GM19372 (cell line): ENCODE results near the gene PRMT3.
A peak's percentile ranks its signal among the peaks of the same experiment; 100 is the strongest.
"Not testable (repeated sequence)": the region's sequence is repeated elsewhere in the genome, so short reads cannot be mapped to it uniquely, and the experiment has no call there.

ENCODE experiments used
- ATAC-seq: cut with Tn5 transposase; IDR thresholded peaks from one replicate; pipeline ENCODE4 v1.9.1; 2021; ENCODE audit warnings: mild to moderate bottlenecking, low read depth, moderate library complexity; ENCODE audit not compliant: unreplicated experiment

Gene PRMT3

DNA sequence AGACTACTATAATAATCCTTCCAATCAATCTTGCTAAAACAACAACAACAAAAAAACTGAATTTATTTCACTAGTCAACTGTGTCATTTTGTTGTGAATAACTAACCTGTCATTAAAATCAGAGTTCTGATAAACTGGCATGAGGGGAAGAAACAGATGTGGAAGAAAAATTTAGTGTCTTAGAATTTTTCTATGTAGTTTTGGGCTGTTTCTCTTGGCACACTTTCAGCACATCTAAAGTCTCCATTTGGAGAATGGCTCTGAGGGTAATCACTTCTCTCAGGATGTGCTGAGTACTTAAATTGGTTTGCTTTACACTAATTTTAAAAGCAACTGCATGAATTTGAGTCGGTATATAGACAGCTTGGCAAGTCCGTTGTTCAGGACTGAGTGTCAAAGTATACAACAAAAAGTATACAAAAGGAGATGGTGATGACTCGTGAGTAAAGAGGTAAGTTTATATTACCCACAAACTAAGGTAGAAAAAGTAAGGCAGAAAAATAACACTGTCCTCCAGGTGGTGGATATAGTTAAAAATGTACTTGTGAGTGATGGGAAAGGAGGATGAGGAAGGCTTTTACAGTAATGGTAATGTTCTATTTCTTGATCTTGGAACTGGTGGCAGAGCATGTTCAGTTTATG is 13.8 kb upstream of the PRMT3 start:
- no peak for ATAC-seq

DNA sequence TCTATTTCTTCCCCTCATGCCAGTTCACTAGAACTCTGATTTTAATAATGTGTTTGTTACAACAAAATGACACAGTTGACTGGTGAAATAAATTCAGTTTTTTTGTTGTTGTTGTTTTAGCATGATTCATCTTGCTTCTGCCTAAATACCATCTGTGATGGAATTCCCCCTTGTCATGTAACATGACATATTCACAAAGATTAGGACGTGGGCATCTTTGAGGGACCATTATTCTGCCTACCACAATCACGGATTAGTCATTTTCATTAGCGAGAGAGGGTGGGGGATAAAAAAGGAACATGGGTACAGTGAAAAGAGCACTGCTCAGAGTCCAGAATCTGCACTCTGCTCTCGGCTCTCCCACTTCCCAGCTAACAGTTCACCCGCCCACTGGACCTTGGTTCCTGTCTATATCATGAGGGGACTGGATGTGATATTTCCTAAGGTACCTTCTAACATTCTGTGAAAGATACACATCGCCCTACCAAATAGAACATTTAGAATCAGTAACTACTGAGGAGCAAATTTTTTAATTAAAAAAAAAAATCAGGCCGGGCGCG is 12.7 kb upstream of the PRMT3 start:
- ATAC-seq: no peak

DNA sequence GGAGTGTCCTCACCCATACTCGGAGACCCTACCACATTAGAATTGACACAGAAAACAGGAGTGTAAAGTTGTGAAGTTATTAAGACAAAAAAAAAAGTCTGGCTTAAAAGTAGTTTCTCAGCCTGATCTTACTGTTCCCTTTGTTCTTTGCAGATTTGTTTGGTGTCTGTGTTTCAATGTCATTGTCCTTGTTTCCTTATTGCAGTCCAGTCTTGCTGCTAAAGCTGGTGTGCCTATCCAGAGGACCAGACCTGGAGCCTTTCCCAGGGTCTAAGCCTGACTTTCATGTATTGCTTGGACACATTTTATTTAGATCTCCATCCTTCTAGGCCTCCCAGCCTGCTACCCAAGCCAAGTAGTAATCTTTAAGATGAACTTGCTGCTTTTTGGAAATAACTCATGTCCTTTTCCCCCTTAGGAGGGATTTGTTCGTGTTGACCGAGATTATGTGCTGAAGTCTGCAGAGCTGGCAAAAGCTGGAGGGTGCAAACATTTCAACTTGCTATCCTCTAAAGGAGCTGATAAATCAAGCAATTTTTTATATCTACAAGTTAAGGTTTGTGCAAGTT is 11.3 kb upstream of the PRMT3 start:
- no peak for ATAC-seq

DNA sequence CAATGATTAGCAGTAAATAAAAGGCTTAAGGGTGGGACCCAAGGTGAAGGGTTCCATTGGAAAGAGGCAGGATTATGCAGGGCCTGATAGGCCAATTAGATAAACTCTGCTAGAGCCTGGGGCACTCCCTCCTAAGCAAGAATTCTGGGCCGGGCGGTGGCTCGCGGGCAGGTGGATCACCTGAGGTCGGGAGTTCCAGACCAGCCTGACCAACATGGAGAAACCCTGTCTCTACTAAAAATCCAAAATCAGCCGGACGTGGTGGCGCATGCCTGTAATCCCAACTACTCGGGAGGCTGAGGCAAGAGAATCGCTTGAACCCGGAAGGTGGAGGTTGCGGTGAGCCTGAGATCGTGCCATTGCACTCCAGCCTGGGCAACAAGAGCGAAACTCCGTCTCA is 1.5 kb upstream of the PRMT3 start:
- not testable (repeated sequence) for ATAC-seq

DNA sequence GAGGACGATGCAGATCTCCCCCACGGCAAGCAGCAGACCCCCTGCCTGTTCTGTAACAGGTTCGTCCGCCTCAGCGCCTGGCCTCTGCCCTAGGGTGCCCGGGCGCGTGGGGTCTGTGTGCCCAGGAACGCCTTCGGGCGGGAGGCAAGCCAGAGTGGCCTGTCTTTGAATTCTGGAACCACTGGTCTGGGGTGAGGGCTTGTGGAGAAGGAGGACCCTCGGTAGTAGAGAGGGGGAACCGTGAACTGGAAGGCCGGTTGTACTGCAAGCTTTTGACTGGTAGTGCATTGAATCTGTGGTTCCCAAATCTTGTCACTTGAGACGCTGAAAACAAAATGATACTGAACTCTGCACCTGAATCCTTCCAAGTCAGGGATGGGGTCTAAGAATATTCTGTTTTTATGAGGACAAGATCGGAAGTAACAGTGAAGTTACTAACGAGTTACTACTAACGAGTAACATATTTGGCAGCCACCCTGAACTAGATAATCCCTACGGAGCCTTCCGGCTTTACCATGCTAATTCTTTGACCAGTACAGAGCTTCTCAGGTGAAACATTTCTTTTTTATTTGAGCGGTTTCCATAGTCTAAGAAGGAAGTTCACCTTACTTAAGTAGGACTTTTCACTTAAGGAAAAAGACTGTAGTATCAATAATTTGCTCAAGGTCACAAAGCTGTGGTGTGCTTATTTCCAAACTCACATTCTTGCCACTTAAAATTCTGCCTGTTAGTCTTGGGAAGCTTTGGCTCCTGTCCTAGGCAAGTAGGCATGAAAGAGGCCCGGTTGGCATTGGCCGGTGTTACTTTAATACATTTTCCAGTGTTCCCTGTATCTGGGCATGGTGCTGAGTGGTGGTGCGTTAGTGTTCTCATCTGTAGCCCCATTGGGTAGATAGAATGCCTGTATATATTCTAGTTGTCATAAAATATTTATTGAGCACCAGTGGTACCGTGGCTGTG is 860 bp downstream of the PRMT3 start:
- ATAC-seq: peak; percentile 15

DNA sequence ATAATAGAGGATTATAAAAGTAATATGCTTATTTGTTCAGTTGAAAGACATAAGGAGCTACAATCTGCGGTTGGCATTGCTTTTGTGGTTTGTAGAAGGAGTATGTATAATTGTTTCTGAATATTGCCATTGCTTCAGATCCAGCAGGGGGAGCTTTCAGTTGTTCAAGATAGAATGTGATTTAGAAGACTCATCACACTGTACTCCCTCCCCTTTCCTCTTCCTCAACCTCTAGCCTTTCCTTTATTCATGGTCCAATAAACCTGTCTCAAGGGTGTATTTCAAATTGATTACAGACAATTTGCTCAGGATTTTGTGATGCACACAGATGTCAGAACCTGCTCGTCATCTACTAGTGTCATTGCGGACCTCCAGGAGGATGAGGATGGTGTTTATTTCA is 9.8 kb downstream of the PRMT3 start:
- peak; percentile 89 for ATAC-seq

DNA sequence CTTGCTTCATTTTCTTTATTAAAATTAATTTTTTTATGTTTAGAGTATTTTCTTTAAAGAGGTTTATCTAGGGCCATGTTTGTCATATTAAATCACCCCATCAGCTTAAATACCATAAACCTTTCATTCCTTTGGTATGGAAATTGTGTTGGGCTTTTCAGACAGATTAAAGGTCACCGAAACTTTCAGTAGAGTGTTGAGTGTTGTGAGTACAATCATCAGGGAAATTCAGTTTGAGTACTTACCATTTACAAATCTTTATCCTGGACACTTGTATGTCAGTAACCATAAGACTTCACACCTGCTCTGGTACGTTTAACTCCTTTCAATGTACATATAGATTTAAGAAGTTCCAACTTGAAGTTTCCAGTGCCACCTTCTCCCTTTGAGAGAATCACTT is 12.0 kb downstream of the PRMT3 start:
- ATAC-seq: no peak

DNA sequence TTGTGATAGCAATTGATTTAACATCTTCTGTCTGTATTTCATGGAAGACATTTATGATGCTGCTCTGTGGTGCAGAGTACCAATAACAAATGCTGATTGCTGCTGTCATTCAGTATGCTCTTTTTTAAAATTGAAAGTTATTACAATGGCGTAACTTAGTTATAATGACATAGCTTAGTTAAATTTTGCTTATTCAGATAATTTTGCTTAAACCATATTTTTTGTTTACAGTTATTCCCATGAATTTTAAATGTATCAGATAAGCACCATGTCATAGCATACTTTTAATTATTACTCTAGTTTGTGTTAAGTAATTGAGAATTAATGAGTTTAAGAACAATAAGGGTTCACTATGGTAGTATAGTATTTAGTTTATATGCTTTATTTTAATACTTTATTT is 15.5 kb downstream of the PRMT3 start:
- no peak for ATAC-seq

DNA sequence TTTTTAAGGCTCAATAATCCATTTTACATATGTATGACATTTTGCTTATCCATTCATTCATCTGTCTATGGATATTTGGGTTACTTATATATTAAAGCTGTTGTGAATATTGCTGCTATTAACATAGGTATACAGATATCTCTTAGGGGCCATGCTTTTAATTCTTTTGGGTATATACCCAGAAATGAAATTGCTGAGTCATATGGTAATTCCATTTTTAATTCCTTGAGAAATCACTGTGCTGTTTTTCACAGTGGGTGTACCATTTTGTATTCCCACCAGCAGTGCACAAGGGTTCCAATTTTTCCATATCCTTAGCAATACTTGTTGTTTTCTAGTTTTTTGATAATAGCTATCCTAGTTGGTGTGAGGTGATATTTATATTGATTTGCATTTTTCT is 19.0 kb downstream of the PRMT3 start:
- no peak for ATAC-seq

DNA sequence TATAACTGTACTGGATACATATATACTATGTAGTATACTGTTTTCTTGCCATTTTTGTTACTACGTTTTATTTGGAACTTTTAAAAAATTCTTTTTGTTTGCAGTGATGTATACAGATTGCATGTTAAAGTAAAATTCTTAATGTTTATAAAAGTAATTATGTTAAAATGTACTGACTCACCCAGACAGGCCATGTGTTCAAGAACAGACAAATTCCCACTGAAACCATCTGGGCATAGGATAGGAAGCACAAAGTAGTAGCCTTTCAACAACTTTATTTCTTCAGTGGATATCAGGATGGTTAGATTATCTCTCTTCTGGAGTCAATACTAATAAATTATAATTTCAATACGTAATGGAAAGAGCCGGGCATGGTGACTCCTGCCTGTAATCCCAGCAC is 19.8 kb downstream of the PRMT3 start:
- no peak for ATAC-seq

DNA sequence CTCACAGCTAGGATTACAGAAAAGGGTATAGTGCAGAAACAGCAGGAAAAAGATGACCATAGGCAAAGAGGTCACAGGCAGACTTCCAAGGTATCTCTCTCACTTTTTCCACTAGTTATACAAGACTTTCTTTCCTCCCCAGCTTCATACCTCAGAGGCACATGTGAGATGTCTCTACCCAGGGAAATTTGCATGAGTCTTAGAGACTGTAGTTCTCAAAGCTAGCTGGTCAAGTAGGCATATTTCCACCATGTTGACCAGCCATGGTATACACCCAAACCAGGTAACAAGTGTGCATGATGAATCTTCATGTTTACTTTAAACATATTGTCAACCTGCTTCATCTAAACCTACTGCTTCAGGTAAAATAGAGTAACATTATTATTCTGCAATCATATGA is 27.9 kb downstream of the PRMT3 start:
- no peak for ATAC-seq

DNA sequence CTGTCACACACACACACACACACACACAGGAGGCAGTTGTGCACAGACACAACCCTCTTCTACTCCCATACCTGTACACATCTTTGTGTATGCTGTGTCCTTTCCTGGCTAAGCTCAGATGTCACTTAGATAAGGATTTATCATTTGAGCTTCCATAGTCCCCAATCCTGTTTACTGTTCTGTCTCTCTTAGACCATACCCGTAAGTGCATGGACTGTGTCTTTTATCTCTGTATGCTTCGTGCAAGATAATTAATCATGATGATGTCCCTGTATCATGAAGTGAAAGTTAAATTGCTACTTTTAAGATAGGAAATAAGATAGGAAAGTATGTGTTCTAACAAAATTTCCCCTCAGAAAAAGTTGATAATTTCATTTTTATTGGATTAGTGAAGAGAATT is 30.3 kb downstream of the PRMT3 start:
- ATAC-seq: no peak

DNA sequence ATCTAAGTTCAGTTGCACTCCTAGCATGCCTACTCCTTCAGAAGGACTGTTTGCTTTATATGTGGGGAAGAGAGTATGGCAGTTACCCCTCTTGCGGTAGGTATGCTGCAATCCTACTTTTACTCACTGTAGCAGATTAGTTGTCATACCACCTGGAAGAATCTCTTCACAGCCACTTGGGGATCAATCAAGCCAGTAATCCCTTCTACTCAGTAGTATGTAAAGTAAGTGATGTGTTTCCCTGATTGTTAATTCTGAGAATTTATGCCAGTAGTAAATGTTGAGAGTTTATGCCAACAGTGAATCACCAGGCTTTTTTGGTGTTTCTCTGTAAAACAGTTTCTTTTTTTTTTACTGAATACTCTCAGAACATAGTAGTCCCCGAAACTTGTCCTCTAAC is 34.4 kb downstream of the PRMT3 start:
- no peak for ATAC-seq

DNA sequence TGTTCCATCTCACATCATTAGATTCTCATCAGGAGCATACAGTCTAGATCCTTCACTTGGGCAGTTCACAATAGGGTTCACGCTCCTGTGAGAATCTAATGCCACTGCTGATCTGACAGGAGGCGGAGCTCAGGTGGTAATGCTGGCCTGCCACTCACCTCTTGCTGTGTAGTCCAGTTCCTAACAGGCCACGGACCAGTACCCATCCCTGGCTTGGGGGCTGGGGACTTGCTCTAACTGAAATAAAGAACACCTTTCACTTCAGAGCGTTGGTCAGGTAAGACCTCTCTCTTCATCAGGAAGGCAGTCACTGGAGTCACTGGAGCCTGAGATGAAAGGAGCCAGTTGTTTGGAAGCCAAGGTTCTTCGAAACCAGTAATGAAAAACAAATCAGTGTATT is 41.7 kb downstream of the PRMT3 start:
- ATAC-seq: no peak

DNA sequence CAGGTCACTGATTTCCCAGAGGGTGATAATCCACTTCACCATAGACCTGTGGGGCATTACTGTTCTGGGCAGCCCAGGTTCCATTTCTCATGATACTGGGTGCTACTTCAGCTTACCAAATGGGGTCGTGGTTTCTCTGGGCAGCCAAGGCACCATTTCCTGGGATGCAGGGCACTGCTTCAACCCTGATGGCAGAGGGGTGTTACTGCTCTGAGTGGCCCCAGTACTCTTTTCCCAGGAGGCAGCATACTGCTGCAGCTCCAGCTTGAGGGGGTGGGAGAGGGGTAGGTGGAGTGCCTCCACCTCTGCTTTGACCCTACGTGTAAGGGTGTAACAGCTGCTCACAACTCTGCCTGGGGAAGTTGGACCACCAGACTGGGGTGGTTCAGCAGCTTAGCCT is 51.1 kb downstream of the PRMT3 start:
- no peak for ATAC-seq

DNA sequence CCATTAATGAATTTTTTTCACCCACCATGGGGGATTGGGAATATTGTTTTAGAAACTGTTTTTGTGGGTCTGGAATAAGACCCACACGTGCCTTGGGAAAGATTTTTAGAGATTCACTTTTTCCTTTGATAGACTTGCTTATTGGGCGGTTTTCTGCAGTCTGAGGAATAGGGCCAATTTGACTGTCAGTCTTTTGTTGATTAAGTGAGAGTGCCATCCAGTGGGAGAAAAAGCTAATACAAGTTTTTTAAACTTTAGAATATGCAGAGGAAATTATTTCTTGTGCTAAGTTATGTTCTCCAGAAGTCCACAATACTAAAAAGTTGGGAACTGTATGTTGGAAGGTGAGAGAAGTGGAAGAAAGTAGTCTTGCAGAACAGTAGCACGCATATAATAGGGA is 56.1 kb downstream of the PRMT3 start:
- ATAC-seq: no peak

DNA sequence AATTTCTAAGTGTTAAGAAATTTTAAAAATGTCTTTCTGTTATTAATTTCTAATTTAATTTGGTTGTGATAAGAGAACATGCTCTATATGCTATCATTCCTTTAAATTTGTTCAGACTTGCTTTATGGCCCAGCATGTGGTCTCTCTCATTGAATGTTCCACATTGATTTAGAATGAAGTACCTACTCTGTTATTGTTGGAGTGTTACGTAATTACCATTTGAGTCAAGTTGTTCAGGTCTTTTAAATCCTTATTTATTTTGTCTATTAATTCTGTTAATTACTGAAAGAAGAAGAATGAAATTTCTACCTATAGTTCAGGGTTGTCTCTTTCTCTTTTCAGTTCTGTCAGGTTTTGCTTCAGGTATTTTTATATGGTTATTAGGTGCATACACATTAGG is 57.0 kb downstream of the PRMT3 start:
- ATAC-seq: no peak

DNA sequence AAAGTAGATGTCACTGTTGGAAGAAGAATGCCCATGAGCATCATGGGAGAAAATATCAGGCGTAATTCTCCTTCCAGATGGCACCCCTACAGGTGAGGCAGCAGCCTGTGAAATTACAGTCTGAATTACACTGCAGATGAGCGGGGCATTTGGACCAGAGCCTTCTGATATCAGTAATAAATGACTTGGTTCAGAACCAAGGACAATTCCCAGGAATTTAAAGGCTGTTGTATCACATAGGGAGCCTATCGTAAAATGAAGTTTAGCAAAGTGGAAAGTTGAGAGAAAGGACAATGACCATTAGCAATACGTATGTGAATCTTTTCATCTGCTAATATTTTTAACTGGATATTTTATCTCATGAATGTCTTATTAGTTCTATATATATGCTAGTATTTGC is 61.3 kb downstream of the PRMT3 start:
- ATAC-seq: no peak

DNA sequence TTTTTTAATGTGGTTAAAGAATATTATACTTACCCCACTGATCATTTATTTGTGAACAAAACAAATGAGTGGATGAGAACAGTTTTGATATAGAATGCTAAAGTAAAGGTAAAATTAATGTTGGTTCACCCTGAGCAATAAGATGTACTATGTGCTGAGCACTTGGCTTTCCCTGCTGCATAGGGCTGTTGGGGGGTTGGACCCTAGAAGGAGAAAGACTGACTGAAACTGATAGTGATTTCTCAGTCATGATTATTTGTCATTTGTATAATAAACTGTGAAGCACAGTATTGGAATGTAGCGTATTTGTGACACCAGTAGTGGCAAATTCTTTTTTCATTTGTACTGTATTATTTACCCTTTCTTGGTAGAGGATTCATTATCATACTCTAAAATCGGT is 63.3 kb downstream of the PRMT3 start:
- ATAC-seq: no peak

DNA sequence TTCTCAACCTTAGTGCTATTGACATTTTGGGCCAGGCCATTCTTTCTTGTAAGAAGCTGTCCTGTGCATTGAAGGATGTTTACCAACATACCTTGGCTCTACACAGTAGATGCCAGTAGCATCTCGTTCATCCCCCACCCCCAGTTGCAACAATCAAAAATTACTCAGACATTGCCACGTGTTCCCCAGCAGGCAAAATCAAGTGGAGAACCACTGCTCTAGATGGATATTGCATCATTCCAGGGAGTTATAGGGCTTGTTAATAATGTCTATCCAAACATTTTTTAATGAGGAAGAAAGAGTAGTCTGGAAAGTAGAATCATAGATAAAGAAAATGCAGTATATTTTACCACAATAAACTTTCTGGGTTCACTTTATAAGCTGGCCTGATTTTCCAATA is 64.1 kb downstream of the PRMT3 start:
- no peak for ATAC-seq

DNA sequence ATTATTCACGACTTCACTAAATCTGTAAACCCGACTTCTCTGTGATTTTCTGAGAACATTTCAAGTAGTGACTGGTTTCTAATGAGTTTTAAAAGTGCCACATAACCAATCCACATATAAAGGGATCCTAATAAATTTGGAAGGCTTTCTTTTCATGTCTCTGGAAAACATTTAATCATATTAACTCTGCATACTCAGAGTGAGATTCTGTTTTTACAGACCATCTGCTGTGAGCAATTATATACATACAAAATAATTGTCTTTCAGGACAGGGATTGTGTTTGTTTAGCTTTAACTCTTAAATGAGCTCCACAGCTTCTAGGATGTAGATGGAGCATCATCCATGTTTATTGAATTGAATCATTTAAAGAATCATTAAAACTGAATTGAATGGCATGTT is 65.1 kb downstream of the PRMT3 start:
- ATAC-seq: no peak
